WTC11 (cell line): ENCODE measurements around the gene CERS2. TPM values are rescaled to one million over a fixed set of nuclear protein-coding genes. Genes with fewer than 3 reads are reported as not detected.

Experiments
- ATAC-seq: fragments of 200-7000 bp; cut with Tn5 transposase; 2 replicates; pipeline ENCODE4 v1.10.0; 2021; ENCODE audit warnings: mild to moderate bottlenecking, moderate library complexity
- CTCF ChIA-PET: fragments of 300-600 bp; sonication (Branson Sonifier 250); formaldehyde crosslinking; loops from one replicate; lab custom pipeline; 2021; ENCODE audit warnings: antibody characterized with exemption; lab: Charles Lee
- POLR2A ChIA-PET: fragments of 350-600 bp; sonication (Branson Sonifier 250); formaldehyde crosslinking; loops from one replicate; lab custom pipeline; 2021; ENCODE audit warnings: antibody characterized with exemption; lab: Charles Lee
- DNase-seq: peaks from one replicate; pipeline ENCODE4 v3.0.0; 2021; ENCODE audit warnings: low spot score
- H3K27ac Mint-ChIP-seq: 2 replicates; pipeline ENCODE4 v1.8.0; 2021; ENCODE audit warnings: mixed read lengths
- H3K27me3 Mint-ChIP-seq: 2 replicates; pipeline ENCODE4 v1.8.0; 2021; ENCODE audit warnings: low read depth, mild to moderate bottlenecking, moderate library complexity, mixed read lengths
- H3K36me3 Mint-ChIP-seq: 2 replicates; pipeline ENCODE4 v1.8.0; 2021; ENCODE audit warnings: mixed read lengths
- H3K4me1 Mint-ChIP-seq: 2 replicates; pipeline ENCODE4 v1.8.0; 2022; ENCODE audit warnings: mixed read lengths
- H3K4me3 Mint-ChIP-seq: 2 replicates; pipeline ENCODE4 v1.8.0; 2021; ENCODE audit warnings: mild to moderate bottlenecking, moderate library complexity, mixed read lengths
- H3K9me3 Mint-ChIP-seq: 2 replicates; pipeline ENCODE4 v1.8.0; 2021; ENCODE audit warnings: mixed read lengths
- AFF4 ChIP-seq: sonication (generic); formaldehyde crosslinking; IDR thresholded peaks from 2 replicates; pipeline ENCODE4 v1.8.1; 2023; ENCODE audit warnings: mild to moderate bottlenecking, missing genetic modification reagents, borderline replicate concordance
- CREM ChIP-seq: sonication (generic); formaldehyde crosslinking; IDR thresholded peaks from 2 replicates; pipeline ENCODE4 v1.8.1; 2022; ENCODE audit warnings: mild to moderate bottlenecking, missing genetic modification reagents, moderate library complexity
- E2F1 ChIP-seq: sonication (generic); formaldehyde crosslinking; IDR thresholded peaks from 2 replicates; pipeline ENCODE4 v1.8.0; 2022; ENCODE audit warnings: mild to moderate bottlenecking, missing genetic modification reagents
- FOXK1 ChIP-seq: sonication (generic); formaldehyde crosslinking; IDR thresholded peaks from 2 replicates; pipeline ENCODE4 v1.8.0; 2022; ENCODE audit warnings: mild to moderate bottlenecking, moderate library complexity, missing genetic modification reagents
- FOXP4 ChIP-seq: sonication (generic); formaldehyde crosslinking; IDR thresholded peaks from 2 replicates; pipeline ENCODE4 v1.8.0; 2022; ENCODE audit warnings: mild to moderate bottlenecking, missing genetic modification reagents
- GTF2I ChIP-seq: fragments of 250-450 bp; sonication (Bioruptor Pico); conservative IDR thresholded peaks from 2 replicates; pipeline ENCODE4 v1.4.0; 2021; ENCODE audit warnings: mild to moderate bottlenecking
- JAZF1 ChIP-seq: fragments of 250-450 bp; sonication (Bioruptor Pico); IDR thresholded peaks from 2 replicates; pipeline ENCODE4 v1.9.0; 2021; ENCODE audit warnings: moderate library complexity, mild to moderate bottlenecking, inconsistent platforms
- NFATC4 ChIP-seq: fragments of 250-450 bp; sonication (Bioruptor Pico); IDR thresholded peaks from 2 replicates; pipeline ENCODE4 v1.9.0; 2021; ENCODE audit warnings: mild to moderate bottlenecking
- NFE2L1 ChIP-seq: sonication (generic); formaldehyde crosslinking; IDR thresholded peaks from 2 replicates; pipeline ENCODE4 v1.8.1; 2023; ENCODE audit warnings: missing genetic modification reagents
- NFYB ChIP-seq: sonication (generic); formaldehyde crosslinking; conservative IDR thresholded peaks from 2 replicates; pipeline ENCODE4 v1.8.0; 2022; ENCODE audit warnings: low read depth, missing genetic modification reagents
- PRDM15 ChIP-seq: sonication (generic); formaldehyde crosslinking; IDR thresholded peaks from 2 replicates; pipeline ENCODE4 v1.8.0; 2022; ENCODE audit warnings: missing genetic modification reagents
- SMAD4 ChIP-seq: sonication (generic); formaldehyde crosslinking; IDR thresholded peaks from 2 replicates; pipeline ENCODE4 v1.8.0; 2022; ENCODE audit warnings: mild to moderate bottlenecking, missing genetic modification reagents
- USF1 ChIP-seq: sonication (generic); formaldehyde crosslinking; IDR thresholded peaks from 2 replicates; pipeline ENCODE4 v1.8.0; 2022; ENCODE audit warnings: mild to moderate bottlenecking, missing genetic modification reagents
- USF2 ChIP-seq: sonication (generic); formaldehyde crosslinking; IDR thresholded peaks from 2 replicates; pipeline ENCODE4 v1.8.1; 2023; ENCODE audit warnings: mild to moderate bottlenecking, missing genetic modification reagents, moderate library complexity
- ZNF281 ChIP-seq: sonication (generic); formaldehyde crosslinking; IDR thresholded peaks from 2 replicates; pipeline ENCODE4 v1.8.0; 2023; ENCODE audit warnings: mild to moderate bottlenecking, missing genetic modification reagents
- ZNF416 ChIP-seq: fragments of 250-450 bp; sonication (Bioruptor Pico); IDR thresholded peaks from 2 replicates; pipeline ENCODE4 v1.9.0; 2021; ENCODE audit warnings: mild to moderate bottlenecking, inconsistent platforms
- total RNA-seq: library from RNA; stranded (reverse); gene quantifications from 3 replicates; pipeline ENCODE4 v1.2.3, GENCODE V29; 2021

The CERS2 gene
- total RNA-seq, 1 experiment from 2014 or later, result 182 TPM

GRCh38 chr1:150976879-150977694 lies 2.5 kb upstream of the CERS2 start:
- H3K27me3 Mint-ChIP-seq, result peaks cover 3% of the 10 kb centered on the region; the same call in 1 of the 2 replicates
- peak overlapping the region; percentile 76 for H3K4me3 Mint-ChIP-seq
- DNase-seq, result peak; percentile 67
- TF ChIP-seq E2F1 (CRISPR knock-in tag), result no peak
- 0 out of 2 replicates have a peak, but pooled peaks have one; percentile 31 for TF ChIP-seq ZNF281 (CRISPR knock-in tag)
- no peak for TF ChIP-seq SMAD4 (CRISPR knock-in tag)
- TF ChIP-seq NFE2L1 (CRISPR knock-in tag), result no peak
- no peak for TF ChIP-seq ZNF416 (CRISPR knock-in tag)
- no peak for TF ChIP-seq NFYB
- TF ChIP-seq AFF4 (CRISPR knock-in tag), result no peak
- TF ChIP-seq FOXK1 (CRISPR knock-in tag), result no peak
- no peak for TF ChIP-seq GTF2I
- no peak for TF ChIP-seq USF2 (CRISPR knock-in tag)
- TF ChIP-seq USF1, result no peak
- no peak for TF ChIP-seq NFATC4 (CRISPR knock-in tag)
- TF ChIP-seq CREM (CRISPR knock-in tag), result no peak
- TF ChIP-seq JAZF1, result no peak
- peak; percentile 57; the same call in 1 of the 2 replicates for TF ChIP-seq PRDM15
- no peak for TF ChIP-seq FOXP4
- TF ChIP-seq, all 79 proteins: peak for 2
- Mint-ChIP-seq H3K27ac (peak overlapping the region; percentile 88), H3K4me1 (peaks cover 61% of the 10 kb centered on the region), H3K9me3 (no peaks in the 10 kb centered on the region), H3K36me3 (no peaks in the 10 kb centered on the region)
- peak; percentile 3 for ATAC-seq
- POLR2A ChIA-PET, result interaction anchor here (0.7 to 1.5 kb wide), 2 partner anchors 19 to 29 kb away, joined by 3 to 4 read pairs; partner anchors contain the start of gene MINDY1
- CTCF ChIA-PET, result interaction anchor here (0.6 to 4.0 kb wide), 9 partner anchors 18 to 445 kb away, joined by 3 to 33 read pairs (median 4); partner anchors contain the start of gene MINDY1
